H9 (cell line): ENCODE results near the gene MRTFB. TPM values are rescaled to one million over a fixed set of nuclear protein-coding genes. Genes with fewer than 3 reads are reported as not detected.
A peak's percentile ranks its signal among the peaks of the same experiment; 100 is the strongest.

Experiments used
- DNase-seq: peaks from one replicate; pipeline ENCODE4 v3.0.0-alpha.2; 2017
- H2AFZ ChIP-seq: one replicate; pipeline ENCODE4 v1.6.1; 2013; ENCODE audit warnings: mild to moderate bottlenecking, low read length, control low read depth, moderate library complexity
- H2AK5ac ChIP-seq: 2 replicates; pipeline ENCODE4 v1.6.1; 2013; ENCODE audit warnings: low read length, control low read depth, mixed read lengths; ENCODE audit not compliant: insufficient read length
- H2BK120ac ChIP-seq: one replicate; pipeline ENCODE4 v1.6.1; 2013; ENCODE audit warnings: low read depth, mild to moderate bottlenecking, low read length, control low read depth, inconsistent platforms; ENCODE audit not compliant: poor library complexity, severe bottlenecking
- H2BK12ac ChIP-seq: 2 replicates; pipeline ENCODE4 v1.6.1; 2013; ENCODE audit warnings: low read length, control low read depth, mixed read lengths, low read depth; ENCODE audit not compliant: insufficient read length
- H2BK15ac ChIP-seq: 2 replicates; pipeline ENCODE4 v1.6.1; 2013; ENCODE audit warnings: low read depth, low read length, control low read depth
- H2BK20ac ChIP-seq: one replicate; pipeline ENCODE4 v1.6.1; 2013; ENCODE audit warnings: low read depth, mild to moderate bottlenecking, low read length, control low read depth, inconsistent platforms; ENCODE audit not compliant: poor library complexity, severe bottlenecking
- H2BK5ac ChIP-seq: 2 replicates; pipeline ENCODE4 v1.6.1; 2013; ENCODE audit warnings: low read length, control low read depth, mixed read lengths; ENCODE audit not compliant: insufficient read length
- H3K14ac ChIP-seq: 2 replicates; pipeline ENCODE4 v1.6.1; 2013; ENCODE audit warnings: low read length, control low read depth; ENCODE audit not compliant: insufficient read depth
- H3K18ac ChIP-seq: 2 replicates; pipeline ENCODE4 v1.6.1; 2013; ENCODE audit warnings: low read depth, mild to moderate bottlenecking, mixed read lengths, low read length, control low read depth; ENCODE audit not compliant: insufficient read length
- H3K23ac ChIP-seq: 2 replicates; pipeline ENCODE4 v1.6.1; 2013; ENCODE audit warnings: low read length, control low read depth, mixed read lengths, low read depth; ENCODE audit not compliant: insufficient read length
- H3K23me2 ChIP-seq: 2 replicates; pipeline ENCODE4 v1.6.1; 2013; ENCODE audit warnings: low read depth, mild to moderate bottlenecking, mixed read lengths, low read length, control low read depth; ENCODE audit not compliant: insufficient read length, poor library complexity, severe bottlenecking
- H3K27ac ChIP-seq: 2 replicates; pipeline ENCODE4 v1.5.1; 2013; ENCODE audit warnings: low read length, control low read depth, mixed read lengths, low read depth; ENCODE audit not compliant: insufficient read length
- H3K27me3 ChIP-seq: 2 replicates; pipeline ENCODE4 v1.6.1; 2013; ENCODE audit warnings: low read length, control low read depth, inconsistent platforms; ENCODE audit not compliant: insufficient read depth
- H3K4ac ChIP-seq: 2 replicates; pipeline ENCODE4 v1.6.1; 2013; ENCODE audit warnings: low read depth, mild to moderate bottlenecking, control low read depth, inconsistent platforms, low read length, moderate library complexity
- H3K4me1 ChIP-seq: 2 replicates; pipeline ENCODE4 v1.6.1; 2013; ENCODE audit warnings: low read length, control low read depth, inconsistent platforms; ENCODE audit not compliant: insufficient read depth
- H3K4me2 ChIP-seq: 2 replicates; pipeline ENCODE4 v1.6.1; 2013; ENCODE audit warnings: low read length, control low read depth, mixed read lengths; ENCODE audit not compliant: insufficient read length, insufficient read depth
- H3K56ac ChIP-seq: 2 replicates; pipeline ENCODE4 v1.6.1; 2013; ENCODE audit warnings: low read depth, mild to moderate bottlenecking, mixed read lengths, low read length, control low read depth; ENCODE audit not compliant: insufficient read length
- H3K79me1 ChIP-seq: 2 replicates; pipeline ENCODE4 v1.6.1; 2013; ENCODE audit warnings: low read depth, mild to moderate bottlenecking, moderate library complexity, low read length, control low read depth, inconsistent platforms; ENCODE audit not compliant: insufficient read depth, poor library complexity, severe bottlenecking
- H3K79me2 ChIP-seq: 2 replicates; pipeline ENCODE4 v1.6.1; 2013; ENCODE audit warnings: low read length, control low read depth, inconsistent platforms; ENCODE audit not compliant: insufficient read depth
- H3K9ac ChIP-seq: 2 replicates; pipeline ENCODE4 v1.6.1; 2013; ENCODE audit warnings: low read length, control low read depth, mixed read lengths; ENCODE audit not compliant: insufficient read length; ENCODE audit errors: extremely low read depth
- H3K9me3 ChIP-seq: one replicate; pipeline ENCODE4 v1.6.1; 2013; ENCODE audit warnings: low read depth, low read length, inconsistent platforms; ENCODE audit not compliant: control insufficient read depth
- H3T11ph ChIP-seq: one replicate; pipeline ENCODE4 v1.6.1; 2013; ENCODE audit warnings: mild to moderate bottlenecking, low read length, control low read depth, inconsistent platforms
- H4K20me1 ChIP-seq: one replicate; pipeline ENCODE4 v1.6.1; 2013; ENCODE audit not compliant: control insufficient read depth, insufficient read length, insufficient read depth
- H4K5ac ChIP-seq: 2 replicates; pipeline ENCODE4 v1.6.1; 2013; ENCODE audit warnings: low read depth, mild to moderate bottlenecking, mixed read lengths, low read length, control low read depth; ENCODE audit not compliant: insufficient read length
- H4K8ac ChIP-seq: replicated peaks from 2 replicates; pipeline ENCODE4 v1.6.1; 2013; ENCODE audit warnings: low read length, control low read depth, mixed read lengths, low read depth; ENCODE audit not compliant: insufficient read length
- H4K91ac ChIP-seq: 2 replicates; pipeline ENCODE4 v1.6.1; 2013; ENCODE audit warnings: low read depth, mild to moderate bottlenecking, moderate library complexity, mixed read lengths, low read length, control low read depth; ENCODE audit not compliant: insufficient read length
- H3K27ac Mint-ChIP-seq, 3 experiments: 2 replicates in 2 of 3; 3 replicates in 1 of 3; pipeline ENCODE4 v1.8.0; 2020 to 2021; ENCODE audit warnings: mixed read lengths in 3 of 3, mild to moderate bottlenecking in 1 of 3, moderate library complexity in 1 of 3
- H3K27me3 Mint-ChIP-seq: 2 replicates; pipeline ENCODE4 v1.8.0; 2021; ENCODE audit warnings: low read depth, mild to moderate bottlenecking, moderate library complexity, mixed read lengths
- H3K36me3 Mint-ChIP-seq, 3 experiments: 2 replicates in 2 of 3; 3 replicates in 1 of 3; pipeline ENCODE4 v1.8.0; 2020 to 2021; ENCODE audit warnings: low read depth in 3 of 3, mixed read lengths in 3 of 3; ENCODE audit not compliant: insufficient read depth in 1 of 3
- H3K4me1 Mint-ChIP-seq, 2 experiments: 2 replicates each; pipeline ENCODE4 v1.8.0; 2020; ENCODE audit warnings: mixed read lengths in 2 of 2
- H3K4me3 Mint-ChIP-seq, 2 experiments: 2 replicates in 1 of 2; 3 replicates in 1 of 2; pipeline ENCODE4 v1.8.0; 2020 to 2021; ENCODE audit warnings: mild to moderate bottlenecking in 2 of 2, mixed read lengths in 2 of 2, moderate library complexity in 1 of 2
- H3K9me3 Mint-ChIP-seq, 2 experiments: 2 replicates in 1 of 2; 3 replicates in 1 of 2; pipeline ENCODE4 v1.8.0; 2020; ENCODE audit warnings: mild to moderate bottlenecking in 2 of 2, mixed read lengths in 2 of 2, moderate library complexity in 1 of 2
- CTCF ChIP-seq: fragments of 200-600 bp; sonication (generic); conservative IDR thresholded peaks from 3 replicates; pipeline ENCODE4 v1.8.0; 2021; ENCODE audit warnings: antibody characterized with exemption, mild to moderate bottlenecking
- WGBS: extraction: QIAGEN DNeasy Blood & Tissue Kit; methylation state at CpG from one replicate; pipeline ENCODE4 v1.1.7; 2013; ENCODE audit warnings: missing lambda C conversion rate, low lambda C conversion rate, mixed read lengths; ENCODE audit not compliant: insufficient read length; ENCODE audit errors: extremely low coverage; 5-methylcytosine and 5-hydroxymethylcytosine counted together
- total RNA-seq: library from RNA; stranded (reverse); gene quantifications from 2 replicates; pipeline ENCODE4 v1.2.1, GENCODE V29; 2021

MRTFB gene
- total RNA-seq, 1 experiment from 2014 or later: 29.9 TPM

- H2BK120ac ChIP-seq: no peak overlapping the region
- TF ChIP-seq CTCF: no peak
- H2BK20ac ChIP-seq: no peak overlapping the region
- H3K14ac ChIP-seq: no peak overlapping the region
- H2AK5ac ChIP-seq: no peak overlapping the region
- no peaks in the 10 kb centered on the region for H3K79me2 ChIP-seq
- H3K18ac ChIP-seq: no peak overlapping the region
- no peaks in the 10 kb centered on the region for H3K4me1 ChIP-seq
- no peak overlapping the region for H2BK12ac ChIP-seq
- H3K27ac ChIP-seq: no peak overlapping the region
- H2BK5ac ChIP-seq: no peak overlapping the region
- no peak overlapping the region for H3K56ac ChIP-seq
- H4K20me1 ChIP-seq: no peaks in the 10 kb centered on the region
- H3K4me3 Mint-ChIP-seq: no peak overlapping the region
- no peak overlapping the region for H4K8ac ChIP-seq
- no peaks in the 10 kb centered on the region for H3K79me1 ChIP-seq
- peak overlapping the region in 1 of 3 experiments; percentile 32; a peak in 2 of 7 replicates for H3K27ac Mint-ChIP-seq
- H3K4ac ChIP-seq: no peak overlapping the region
- H2BK15ac ChIP-seq: no peak overlapping the region
- H3K4me1 Mint-ChIP-seq: 0 out of 4 replicates have a peak, but pooled peaks cover 0 to 4% of the 10 kb centered on the region in 2 experiments
- DNase-seq: no peak
- no peak overlapping the region for H4K5ac ChIP-seq
- no peaks in the 10 kb centered on the region for H3K23me2 ChIP-seq
- H3K9me3 ChIP-seq: no peaks in the 10 kb centered on the region
- no peak overlapping the region for H4K91ac ChIP-seq
- no peak overlapping the region for H3T11ph ChIP-seq
- H3K27me3 Mint-ChIP-seq: no peaks in the 10 kb centered on the region
- no peak overlapping the region for H3K4me2 ChIP-seq
- no peak overlapping the region for H2AFZ ChIP-seq
- H3K27me3 ChIP-seq: no peaks in the 10 kb centered on the region
- H3K9ac ChIP-seq: no peak overlapping the region
- no CpG with 5 or more reads among the region's 10 CpGs for WGBS
- H3K36me3 Mint-ChIP-seq: no peaks in the 10 kb centered on the region
- H3K9me3 Mint-ChIP-seq: no peaks in the 10 kb centered on the region; a peak in 1 of 5 replicates
- H3K23ac ChIP-seq: no peak overlapping the region
Measured at GRCh38 chr16:14042706-14043105, 28.4 kb upstream of the MRTFB start.
